ENCODE results near the gene KCNIP4.

The KCNIP4 gene

GRCh38 chr4:21090094-21090666 lies 858.4 kb downstream of the KCNIP4 start:
- no peak overlapping the region for H3K4me3 ChIP-seq (ENCODE audit: low read length)
- no peak for TF ChIP-seq CTCF (conservative IDR thresholded peaks at IDR 0.05; ENCODE audit: low read depth, low read length)
- no peak for DNase-seq (ENCODE audit: low read depth)

DNA sequence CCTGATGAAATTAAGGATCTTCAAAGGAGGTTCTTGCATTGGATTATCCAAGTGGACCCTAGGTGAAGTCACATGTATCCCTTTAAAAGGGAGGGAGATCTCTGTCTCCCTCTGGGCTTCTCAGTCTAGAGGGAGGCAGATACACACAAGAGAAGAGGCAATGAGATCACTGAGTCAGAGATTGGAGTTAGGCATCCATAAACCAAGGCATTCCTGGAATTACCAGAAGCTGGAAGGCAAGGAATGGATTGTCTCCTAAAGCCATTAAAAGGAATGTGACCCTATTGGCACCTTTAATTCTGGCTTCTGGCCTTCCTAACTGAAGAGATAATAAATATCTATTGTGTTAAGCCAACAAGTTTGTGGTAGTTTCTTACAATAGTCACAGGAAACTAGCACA lies 865.2 kb downstream of the KCNIP4 start:
- DNase-seq (ENCODE audit: low read depth): no peak
- no peak for TF ChIP-seq CTCF (conservative IDR thresholded peaks at IDR 0.05; ENCODE audit: low read depth, low read length)
- no peak overlapping the region for H3K4me3 ChIP-seq (ENCODE audit: low read length)

DNA sequence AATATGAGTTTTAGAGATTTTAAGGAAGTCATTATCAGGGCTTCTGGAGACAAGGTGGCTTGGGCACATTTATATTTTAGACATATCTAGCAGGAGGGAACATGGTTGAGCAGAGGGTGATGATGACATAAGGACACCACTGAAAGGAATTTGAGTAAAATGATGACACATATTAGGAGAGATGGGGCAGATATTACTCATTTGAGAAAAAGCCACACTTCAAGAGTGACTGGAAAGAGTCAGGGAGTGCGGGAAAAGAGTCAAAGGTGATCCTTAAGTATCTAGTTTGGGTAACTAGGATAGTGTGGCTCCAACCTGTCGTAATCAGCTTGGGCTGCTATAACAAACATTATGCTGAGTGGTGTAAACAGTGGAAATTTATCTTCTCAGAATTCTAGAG lies 870.6 kb downstream of the KCNIP4 start:
- DNase-seq (ENCODE audit: low read depth): no peak
- no peak overlapping the region for H3K4me3 ChIP-seq (ENCODE audit: low read length)
- TF ChIP-seq CTCF (conservative IDR thresholded peaks at IDR 0.05; ENCODE audit: low read depth, low read length): no peak

DNA sequence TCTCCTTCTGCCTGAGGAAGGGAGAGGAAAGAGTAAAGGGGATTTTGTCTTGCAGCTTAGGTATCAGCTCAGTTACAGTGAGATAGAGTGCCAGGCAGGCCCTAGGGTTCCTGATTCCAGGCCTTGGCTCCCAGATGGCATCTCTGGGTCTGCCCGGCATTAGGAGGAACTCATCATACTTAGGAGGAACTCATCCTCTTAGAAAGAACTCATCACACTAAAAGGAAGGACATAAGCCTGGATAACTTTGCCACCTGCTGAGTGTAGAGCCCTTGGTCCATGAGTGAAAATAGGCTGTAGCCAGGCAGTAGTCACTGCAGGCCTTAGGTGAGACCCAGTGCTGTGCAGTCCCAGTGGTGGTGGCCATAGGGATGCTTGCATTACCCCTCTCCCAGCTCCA lies 881.2 kb downstream of the KCNIP4 start:
- no peak for DNase-seq (ENCODE audit: low read depth)
- H3K4me3 ChIP-seq (ENCODE audit: low read length): no peak overlapping the region
- no peak for TF ChIP-seq CTCF (conservative IDR thresholded peaks at IDR 0.05; ENCODE audit: low read depth, low read length)

- DNase-seq (ENCODE audit: low read depth): no peak
- no peak for TF ChIP-seq CTCF (conservative IDR thresholded peaks at IDR 0.05; ENCODE audit: low read depth, low read length)
- no peak overlapping the region for H3K4me3 ChIP-seq (ENCODE audit: low read length)
These were observed 886.7 kb downstream of the KCNIP4 start for GRCh38 chr4:21061902-21062301.

DNA sequence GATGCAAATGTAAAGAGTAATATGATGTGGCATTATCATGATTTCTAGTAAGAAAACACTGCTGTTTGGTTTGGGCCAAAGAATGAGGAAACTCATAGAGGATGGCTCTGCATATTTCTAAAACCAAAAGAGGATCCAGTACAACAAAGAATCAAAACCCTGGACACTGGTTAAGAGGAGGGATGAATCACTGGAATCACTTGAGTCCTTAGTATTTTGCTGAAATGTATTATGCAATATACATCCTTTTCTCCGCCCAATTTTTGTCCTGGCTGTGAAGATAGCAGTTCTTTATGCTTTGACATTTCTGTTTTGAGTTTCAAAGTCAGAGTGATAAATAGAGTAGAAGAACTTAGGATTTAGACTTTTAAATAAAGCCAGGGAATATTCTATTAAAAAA lies 902.4 kb downstream of the KCNIP4 start:
- no peak for TF ChIP-seq CTCF (conservative IDR thresholded peaks at IDR 0.05; ENCODE audit: low read depth, low read length)
- no peak overlapping the region for H3K4me3 ChIP-seq (ENCODE audit: low read length)
- no peak for DNase-seq (ENCODE audit: low read depth)

DNA sequence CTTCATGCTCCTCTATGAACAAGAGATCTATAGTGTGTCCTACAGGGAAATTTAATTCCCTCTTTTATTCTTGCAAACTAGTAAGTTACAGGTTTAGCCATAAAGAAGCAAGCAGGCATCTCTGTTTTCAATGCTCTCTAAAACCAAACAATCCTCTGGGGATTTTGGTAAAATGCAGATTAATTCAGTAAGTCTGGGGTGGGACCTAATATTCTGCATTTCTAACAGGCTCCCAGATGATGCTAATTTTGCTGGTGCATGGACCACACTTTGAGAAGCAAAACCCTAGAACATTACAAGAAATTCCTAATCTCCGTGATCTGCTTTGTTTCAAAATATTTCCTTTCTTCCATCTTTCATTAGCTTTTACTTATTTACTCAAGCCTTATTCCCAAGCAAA lies 903.5 kb downstream of the KCNIP4 start:
- no peak overlapping the region for H3K4me3 ChIP-seq (ENCODE audit: low read length)
- TF ChIP-seq CTCF (conservative IDR thresholded peaks at IDR 0.05; ENCODE audit: low read depth, low read length): no peak
- DNase-seq (ENCODE audit: low read depth): no peak

Measured in retinal pigment epithelial cell (primary cell).